Sigmoid colon (tissue), 4 donors: Measurements from ENCODE around the gene TMUB1.

ENCODE experiments used
- POLR2AphosphoS5 ChIP-seq, 4 donors: sonication (generic); formaldehyde crosslinking; IDR thresholded peaks; one replicate each; pipeline ENCODE4 v1.6.1; 2017; ENCODE audit warnings: antibody characterized with exemption in 4 of 4
- TF ChIP-seq, protein P1 (sequence below), 4 experiments: fragments of 450-650 bp in 3 of 4; fragments of 200-600 bp in 1 of 4; IDR thresholded peaks; one replicate each; pipeline ENCODE4 v1.5.1; 2016 to 2019; ENCODE audit warnings: antibody characterized with exemption in 4 of 4, mild to moderate bottlenecking in 3 of 4, moderate library complexity in 2 of 4

DNA sequence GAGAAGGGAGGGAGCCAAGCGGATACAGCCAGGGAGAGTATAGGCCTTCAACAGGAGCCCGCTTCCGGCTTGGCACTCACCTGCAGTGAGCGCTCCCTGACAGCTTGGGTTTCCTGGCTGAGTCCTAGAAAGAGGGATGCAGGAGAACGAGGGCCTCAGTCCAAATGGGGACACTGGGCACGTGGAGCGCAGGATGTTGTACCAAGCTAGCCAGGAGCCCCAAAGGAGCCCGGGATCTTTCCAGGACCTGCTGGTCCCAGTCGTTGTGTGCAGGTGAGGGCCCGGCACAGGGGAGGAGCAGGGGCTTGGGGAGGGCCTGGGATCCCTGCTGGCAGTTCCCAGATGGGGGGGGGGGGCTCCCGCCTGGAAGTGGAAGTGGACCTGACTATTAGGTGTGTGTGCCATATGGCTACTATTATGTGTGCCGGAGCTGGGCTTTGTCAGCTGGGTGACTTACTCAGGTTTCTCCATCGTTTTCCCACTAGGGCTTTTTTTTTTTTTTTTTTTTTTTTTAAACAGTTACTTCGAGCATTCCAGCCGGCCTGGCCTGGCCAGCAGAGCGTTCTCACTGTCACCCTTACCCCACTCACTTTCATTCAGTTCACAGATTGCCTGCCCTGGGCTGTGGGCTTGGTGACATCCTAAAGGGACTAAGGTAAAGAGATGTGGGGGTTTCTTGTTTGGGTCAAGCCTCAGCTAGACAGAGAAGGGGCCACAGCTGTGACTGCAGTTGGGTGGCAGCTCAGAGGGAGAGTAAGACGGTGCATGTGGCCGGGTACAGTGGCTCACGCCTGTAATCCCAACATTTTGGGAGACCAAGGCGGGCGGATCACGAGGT is 6.8 kb upstream of the TMUB1 start:
- TF ChIP-seq POLR2AphosphoS5 (IDR thresholded peaks at IDR 0.05), result no peak
- TF ChIP-seq, protein P1, sequence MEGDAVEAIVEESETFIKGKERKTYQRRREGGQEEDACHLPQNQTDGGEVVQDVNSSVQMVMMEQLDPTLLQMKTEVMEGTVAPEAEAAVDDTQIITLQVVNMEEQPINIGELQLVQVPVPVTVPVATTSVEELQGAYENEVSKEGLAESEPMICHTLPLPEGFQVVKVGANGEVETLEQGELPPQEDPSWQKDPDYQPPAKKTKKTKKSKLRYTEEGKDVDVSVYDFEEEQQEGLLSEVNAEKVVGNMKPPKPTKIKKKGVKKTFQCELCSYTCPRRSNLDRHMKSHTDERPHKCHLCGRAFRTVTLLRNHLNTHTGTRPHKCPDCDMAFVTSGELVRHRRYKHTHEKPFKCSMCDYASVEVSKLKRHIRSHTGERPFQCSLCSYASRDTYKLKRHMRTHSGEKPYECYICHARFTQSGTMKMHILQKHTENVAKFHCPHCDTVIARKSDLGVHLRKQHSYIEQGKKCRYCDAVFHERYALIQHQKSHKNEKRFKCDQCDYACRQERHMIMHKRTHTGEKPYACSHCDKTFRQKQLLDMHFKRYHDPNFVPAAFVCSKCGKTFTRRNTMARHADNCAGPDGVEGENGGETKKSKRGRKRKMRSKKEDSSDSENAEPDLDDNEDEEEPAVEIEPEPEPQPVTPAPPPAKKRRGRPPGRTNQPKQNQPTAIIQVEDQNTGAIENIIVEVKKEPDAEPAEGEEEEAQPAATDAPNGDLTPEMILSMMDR (IDR thresholded peaks at IDR 0.05), result no peak
